IMR-90 (cell line): ENCODE measurements around the gene TBL3. TPM values are rescaled to one million over a fixed set of nuclear protein-coding genes. Genes with fewer than 3 reads are reported as not detected.

Experiments
- ATAC-seq: fragments of 200-7000 bp; cut with Tn5 transposase; 2 replicates; pipeline ENCODE4 v1.9.1; 2020; ENCODE audit warnings: low read depth, mild to moderate bottlenecking, moderate library complexity
- BruUV-seq: library from RNA; stranded (reverse); fragments of 400-500 nt; replicated peaks from 2 replicates; lab custom pipeline; 2021; lab: Mats Ljungman, UMichigan
- CTCF ChIA-PET: fragments of 300-600 bp; formaldehyde crosslinking; extraction: SDS; loops from one replicate; lab custom pipeline; 2021; ENCODE audit warnings: antibody characterized with exemption; lab: Yijun Ruan, JAX
- POLR2A ChIA-PET: fragments of 300-600 bp; sonication (Branson Sonifier 250); formaldehyde crosslinking; loops from one replicate; lab custom pipeline; 2022; ENCODE audit warnings: antibody characterized with exemption; ENCODE audit not compliant: unreplicated experiment; lab: Charles Lee
- DNase-seq: peaks from one replicate; pipeline ENCODE4 v3.0.0; 2013
- H2AFZ ChIP-seq: replicated peaks from 2 replicates; pipeline ENCODE3; 2013; ENCODE audit warnings: low read length, mild to moderate bottlenecking; ENCODE audit not compliant: poor library complexity
- H2AK5ac ChIP-seq: 2 replicates; pipeline ENCODE4 v1.6.1; 2013; ENCODE audit warnings: low read depth, low read length, inconsistent platforms
- H2AK9ac ChIP-seq: replicated peaks from 2 replicates; pipeline ENCODE3; 2013; ENCODE audit warnings: mild to moderate bottlenecking, low read depth, low read length, moderate library complexity; ENCODE audit not compliant: poor library complexity
- H2BK120ac ChIP-seq: 2 replicates; pipeline ENCODE4 v1.6.1; 2013; ENCODE audit warnings: low read depth, low read length, inconsistent platforms
- H2BK15ac ChIP-seq: 3 replicates; pipeline ENCODE4 v1.6.1; 2013; ENCODE audit warnings: low read depth, low read length, inconsistent platforms
- H2BK20ac ChIP-seq: 2 replicates; pipeline ENCODE4 v1.6.1; 2013; ENCODE audit warnings: low read depth, mild to moderate bottlenecking, inconsistent platforms, low read length, moderate library complexity
- H2BK5ac ChIP-seq: 2 replicates; pipeline ENCODE4 v1.6.1; 2013; ENCODE audit warnings: mild to moderate bottlenecking, low read depth, low read length, inconsistent platforms; ENCODE audit not compliant: poor library complexity, severe bottlenecking
- H3K14ac ChIP-seq: replicated peaks from 2 replicates; pipeline ENCODE4 v1.6.1; 2013; ENCODE audit warnings: low read depth, low read length, inconsistent platforms
- H3K18ac ChIP-seq: 2 replicates; pipeline ENCODE4 v1.6.1; 2013; ENCODE audit warnings: low read depth, low read length, control low read depth
- H3K23ac ChIP-seq: 2 replicates; pipeline ENCODE4 v1.6.1; 2013; ENCODE audit warnings: low read depth, low read length, inconsistent platforms
- H3K27ac ChIP-seq: 2 replicates; pipeline ENCODE4 v1.5.1; 2013; ENCODE audit warnings: mild to moderate bottlenecking, control low read depth, low read length; ENCODE audit not compliant: insufficient read depth
- H3K27me3 ChIP-seq: 2 replicates; pipeline ENCODE4 v1.6.1; 2013; ENCODE audit warnings: low read length; ENCODE audit not compliant: control insufficient read depth, insufficient read depth
- H3K36me3 ChIP-seq: 2 replicates; pipeline ENCODE4 v1.6.1; 2013; ENCODE audit warnings: low read length, mixed read lengths; ENCODE audit not compliant: control insufficient read depth, insufficient read depth
- H3K4ac ChIP-seq: 2 replicates; pipeline ENCODE4 v1.6.1; 2013; ENCODE audit warnings: low read depth, low read length, inconsistent platforms
- H3K4me1 ChIP-seq: 2 replicates; pipeline ENCODE4 v1.6.1; 2013; ENCODE audit warnings: low read length, mixed read lengths; ENCODE audit not compliant: control insufficient read depth, insufficient read depth
- H3K4me2 ChIP-seq: 2 replicates; pipeline ENCODE4 v1.6.1; 2013; ENCODE audit warnings: low read depth, mild to moderate bottlenecking, control low read depth, low read length, moderate library complexity
- H3K4me3 ChIP-seq: 2 replicates; pipeline ENCODE4 v1.5.1; 2013; ENCODE audit warnings: low read depth, mild to moderate bottlenecking, control low read depth, low read length, moderate library complexity; ENCODE audit not compliant: insufficient read depth
- H3K56ac ChIP-seq: 2 replicates; pipeline ENCODE4 v1.6.1; 2013; ENCODE audit warnings: low read length, inconsistent platforms; ENCODE audit not compliant: insufficient read depth; ENCODE audit errors: extremely low read depth
- H3K79me1 ChIP-seq, 2 experiments: 2 replicates each; pipeline ENCODE4 v1.6.1; 2013; ENCODE audit warnings: low read length in 2 of 2, inconsistent platforms in 1 of 2, low read depth in 1 of 2
- H3K9ac ChIP-seq: 2 replicates; pipeline ENCODE4 v1.6.1; 2013; ENCODE audit warnings: low read depth, low read length, control low read depth
- H3K9me1 ChIP-seq: 2 replicates; pipeline ENCODE4 v1.6.1; 2013; ENCODE audit warnings: low read length, inconsistent platforms; ENCODE audit not compliant: insufficient read depth
- H3K9me3 ChIP-seq: 2 replicates; pipeline ENCODE4 v1.6.1; 2013; ENCODE audit warnings: low read length; ENCODE audit not compliant: control insufficient read depth, insufficient read depth
- H4K20me1 ChIP-seq: 2 replicates; pipeline ENCODE4 v1.6.1; 2013; ENCODE audit warnings: low read length, inconsistent platforms; ENCODE audit not compliant: insufficient read depth
- H4K5ac ChIP-seq: 2 replicates; pipeline ENCODE4 v1.6.1; 2013; ENCODE audit warnings: mild to moderate bottlenecking, low read depth, low read length, control low read depth
- H4K8ac ChIP-seq, 2 experiments: 2 replicates each; pipeline ENCODE4 v1.6.1; 2013; ENCODE audit warnings: low read depth in 2 of 2, low read length in 2 of 2, control low read depth in 1 of 2, inconsistent platforms in 1 of 2
- H4K91ac ChIP-seq: 2 replicates; pipeline ENCODE4 v1.6.1; 2013; ENCODE audit warnings: low read depth, low read length, inconsistent platforms; ENCODE audit not compliant: insufficient read depth
- MXI1 ChIP-seq: IDR thresholded peaks from 2 replicates; pipeline ENCODE4 v1.6.1; 2012; ENCODE audit warnings: low read depth, mild to moderate bottlenecking, low read length, moderate library complexity, borderline replicate concordance
- RAD21 ChIP-seq: IDR thresholded peaks from 2 replicates; pipeline ENCODE4 v1.6.1; 2012; ENCODE audit warnings: low read length, improper control_type of control experiment
- RCOR1 ChIP-seq: IDR thresholded peaks from 2 replicates; pipeline ENCODE4 v1.6.1; 2012; ENCODE audit warnings: mild to moderate bottlenecking, low read length, improper control_type of control experiment; ENCODE audit not compliant: insufficient replicate concordance
- RFX5 ChIP-seq: IDR thresholded peaks from 2 replicates; pipeline ENCODE4 v1.8.0; 2012; ENCODE audit warnings: low read depth, mild to moderate bottlenecking, low read length, moderate library complexity
- SMC3 ChIP-seq: fragments of 150-350 bp; IDR thresholded peaks from 2 replicates; pipeline ENCODE4 v1.6.1; 2016; ENCODE audit warnings: low read depth, mild to moderate bottlenecking, antibody characterized with exemption, low read length, moderate library complexity
- USF2 ChIP-seq: fragments of 150-350 bp; IDR thresholded peaks from 2 replicates; pipeline ENCODE4 v1.6.1; 2017; ENCODE audit warnings: mild to moderate bottlenecking, antibody characterized with exemption, low read length, low read depth
- WGBS, 2 experiments: methylation state at CpG; one replicate each; pipeline versions ENCODE4 v1.1.5 to v1.1.7; 2013; ENCODE audit warnings: missing lambda C conversion rate in 2 of 2; ENCODE audit not compliant: insufficient read length in 1 of 2; ENCODE audit errors: extremely low coverage in 2 of 2; 5-methylcytosine and 5-hydroxymethylcytosine counted together
- dilution Hi-C: fragments of 300-500 bp; cut with HindIII; formaldehyde crosslinking; loops from one replicate; pipeline ENCODE4 v1.14.3; 2018; ENCODE audit warnings: low sequenced_read_pairs; ENCODE audit not compliant: unreplicated experiment
- in situ Hi-C: fragments of 300-500 bp; cut with MboI; formaldehyde crosslinking; loops from 3 replicates; pipeline ENCODE4 v1.14.3; 2019; ENCODE audit warnings: low sequenced_read_pairs, inconsistent platforms, mixed read lengths
- intact Hi-C: fragments of 100-400 bp; cut with micrococcal nuclease; formaldehyde crosslinking; loops from 2 replicates; pipeline ENCODE4 v1.10.0; 2022
- polyA plus RNA-seq, 3 experiments: library from polyadenylated mRNA; depleted of rRNA; stranded (reverse); fragments of >200 nt; gene quantifications; 2 replicates each; pipeline ENCODE4 v1.2.3, GENCODE V29; 2012; ENCODE audit warnings: low replicate concordance in 1 of 3
- total RNA-seq: library from RNA; depleted of rRNA; stranded (reverse); fragments of >200 nt; gene quantifications from 2 replicates; pipeline ENCODE4 v1.2.3, GENCODE V29; 2012

TBL3 gene
- total and polyA plus RNA-seq, 2 of the 4 experiments (the other 2 are of a cell fraction) = 38.5 to 60.8 TPM

GRCh38 chr16:2001035-2001434, 29.2 kb downstream of the TBL3 start:
- in situ Hi-C loops = no loop called here
- H3K4me1 ChIP-seq = peaks cover 25% of the 10 kb centered on the region
- ChIA-PET CTCF (interaction anchor here (0.8 kb wide), 1 partner anchor 139 kb away, joined by 5 read pairs; no protein-coding TSS in a partner anchor), POLR2A (no interaction called here)
- H3K56ac ChIP-seq = no peak overlapping the region
- ATAC-seq (no peak), DNase-seq (no peak)
- intact Hi-C loops = loop anchor here (5.0 kb wide), 1 partner anchor 141 kb away; no protein-coding TSS in a partner anchor
- dilution Hi-C loops = no loop called here
- H2BK20ac ChIP-seq = no peak overlapping the region
- no TSS peak for BruUV-seq
- no peak overlapping the region for H3K4me2 ChIP-seq
- H4K91ac ChIP-seq = no peak overlapping the region
- TF ChIP-seq RCOR1 (no peak), SMC3 (no peak), USF2 (no peak), RAD21 (no peak), RFX5 (no peak), MXI1 (no peak)
- H3K27me3 ChIP-seq = no peaks in the 10 kb centered on the region
- no peaks in the 10 kb centered on the region for H3K9me3 ChIP-seq
- no peak overlapping the region for H3K14ac ChIP-seq
- peaks cover 13% of the 10 kb centered on the region; the same call in 1 of the 2 replicates for H3K9me1 ChIP-seq
- H2BK5ac ChIP-seq = no peak overlapping the region
- H2AFZ ChIP-seq = no peak overlapping the region
- H2BK120ac ChIP-seq = no peak overlapping the region
- no peak overlapping the region for H4K5ac ChIP-seq
- H2AK5ac ChIP-seq = no peak overlapping the region
- H3K79me1 ChIP-seq = peaks cover 10 to 69% of the 10 kb centered on the region in 2 experiments
- H3K4me3 ChIP-seq = no peak overlapping the region
- H4K20me1 ChIP-seq = peaks cover 59% of the 10 kb centered on the region
- peaks cover 54% of the 10 kb centered on the region for H3K36me3 ChIP-seq
- no peak overlapping the region for H3K27ac ChIP-seq
- H3K18ac ChIP-seq = no peak overlapping the region
- no peak overlapping the region for H2BK15ac ChIP-seq
- 90% methylated on average over 2 of the region's 19 CpGs; no CpG with 5 or more reads in 1 of the 2 experiments for WGBS, 2 experiments
- no peak overlapping the region for H2AK9ac ChIP-seq
- no peak overlapping the region for H3K4ac ChIP-seq
- H3K9ac ChIP-seq = no peak overlapping the region
- no peak overlapping the region for H3K23ac ChIP-seq
- no peak overlapping the region for H4K8ac ChIP-seq
